ENCODE measurements around the gene CMIP.

The CMIP gene

DNA sequence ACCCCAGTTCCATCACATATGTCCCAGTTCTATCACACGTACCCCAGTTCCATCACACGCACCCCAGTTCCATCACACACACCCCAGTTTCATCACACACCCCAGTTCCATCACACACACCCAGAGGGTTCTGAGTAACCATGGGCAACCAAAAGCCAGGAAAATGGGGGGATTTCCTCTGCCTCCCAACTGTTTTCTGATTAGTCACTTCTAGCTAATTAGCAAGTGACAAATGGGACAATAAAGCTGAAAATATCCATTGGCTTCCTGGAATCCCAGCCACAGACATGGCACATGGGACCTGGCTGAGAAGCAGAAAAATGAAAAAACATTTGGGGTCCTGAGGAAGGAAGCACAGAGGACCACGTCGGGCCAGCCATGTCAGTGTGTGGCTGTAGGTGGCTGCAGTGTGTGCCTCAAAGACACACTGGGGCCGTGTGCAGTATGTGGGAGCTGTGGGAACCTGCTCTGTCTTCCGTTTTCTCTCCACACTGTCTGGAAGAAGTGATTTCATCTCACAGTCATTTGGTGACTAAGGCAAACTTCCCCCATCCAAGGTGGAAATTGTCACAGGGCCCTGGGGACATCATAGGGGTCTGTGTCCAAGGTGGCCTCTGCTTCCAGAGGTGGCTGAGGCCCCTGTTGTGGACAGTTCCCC lies 106.7 kb downstream of the CMIP start:
- no peak for DNase-seq (ENCODE audit: low spot score)

- no peak for DNase-seq (ENCODE audit: low spot score)
These were observed 107.3 kb downstream of the CMIP start for GRCh38 chr16:81551821-81552304.

DNA sequence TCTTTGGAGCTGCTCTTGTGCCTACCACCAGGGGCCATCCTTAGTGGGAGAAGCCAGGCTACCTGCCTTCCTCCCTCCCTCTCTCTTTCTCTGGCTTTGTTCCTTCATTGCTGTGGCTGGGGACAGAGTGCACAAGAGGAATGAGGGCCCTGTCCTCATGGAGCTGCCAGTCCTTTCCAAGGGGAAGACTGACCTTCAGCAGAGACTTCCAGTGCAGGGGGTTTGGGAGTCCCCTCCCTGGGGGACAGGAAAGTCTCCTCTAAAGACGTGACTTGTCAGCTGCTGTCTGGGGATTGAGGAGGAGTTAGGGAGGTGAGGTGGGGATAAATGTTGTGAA lies 108.1 kb downstream of the CMIP start:
- no peak for DNase-seq (ENCODE audit: low spot score)

GRCh38 chr16:81553080-81553813 lies 108.6 kb downstream of the CMIP start:
- no peak for DNase-seq (ENCODE audit: low spot score)

GRCh38 chr16:81553814-81554675 lies 109.4 kb downstream of the CMIP start:
- DNase-seq (ENCODE audit: low spot score) = no peak

DNA sequence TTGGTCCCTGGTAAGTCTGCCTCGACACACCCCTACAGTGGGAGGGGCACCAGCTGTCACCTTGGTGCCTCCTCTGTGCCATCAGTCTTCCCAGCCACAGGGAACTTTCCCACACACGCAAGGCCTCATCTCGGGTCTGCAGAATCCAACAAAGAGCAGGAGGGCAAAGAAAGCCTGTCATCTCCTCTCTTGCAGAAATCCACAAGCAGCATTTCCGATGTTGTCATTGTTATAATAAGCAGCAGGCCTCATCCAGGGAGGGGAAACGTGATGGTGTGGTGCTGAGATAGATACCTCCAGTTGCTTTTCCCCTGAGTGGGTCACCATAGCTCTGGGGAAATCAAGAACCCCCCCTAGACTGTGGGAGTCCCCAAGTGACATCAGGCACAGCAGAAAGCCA lies 110.4 kb downstream of the CMIP start:
- DNase-seq (ENCODE audit: low spot score) = no peak

- DNase-seq (ENCODE audit: low spot score) = no peak
These were observed 111.1 kb downstream of the CMIP start for GRCh38 chr16:81555660-81556059.

DNA sequence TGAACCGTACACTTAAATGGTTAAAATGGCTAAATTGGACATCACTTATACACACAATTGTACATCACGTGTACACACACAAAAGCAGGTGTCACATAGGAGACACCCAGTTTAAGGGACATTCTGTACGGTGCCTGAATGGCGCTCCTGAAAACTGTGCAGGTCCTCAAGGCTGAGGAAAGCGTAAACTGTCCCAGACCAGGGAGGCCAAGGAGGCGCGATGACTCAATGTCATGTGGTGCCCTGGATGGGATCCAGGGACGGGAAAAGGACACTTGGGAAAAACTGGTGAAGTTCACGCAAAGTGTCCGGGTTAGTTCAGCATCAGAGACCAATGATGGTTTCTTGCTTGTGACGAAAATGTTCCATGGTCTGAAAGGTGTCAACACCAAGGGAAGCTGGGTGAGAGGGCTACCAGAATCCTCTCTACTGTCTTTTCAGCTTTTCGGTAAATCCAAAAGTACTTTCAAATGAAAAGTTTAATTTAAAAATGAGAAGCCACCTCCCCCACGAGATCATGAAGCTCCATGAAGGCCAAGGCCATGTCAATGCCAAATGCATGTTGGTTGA lies 112.2 kb downstream of the CMIP start:
- no peak for DNase-seq (ENCODE audit: low spot score)

GRCh38 chr16:81558077-81558443 lies 113.5 kb downstream of the CMIP start:
- DNase-seq (ENCODE audit: low spot score) = no peak

GRCh38 chr16:81558444-81559175 lies 114.0 kb downstream of the CMIP start:
- DNase-seq (ENCODE audit: low spot score) = no peak

DNA sequence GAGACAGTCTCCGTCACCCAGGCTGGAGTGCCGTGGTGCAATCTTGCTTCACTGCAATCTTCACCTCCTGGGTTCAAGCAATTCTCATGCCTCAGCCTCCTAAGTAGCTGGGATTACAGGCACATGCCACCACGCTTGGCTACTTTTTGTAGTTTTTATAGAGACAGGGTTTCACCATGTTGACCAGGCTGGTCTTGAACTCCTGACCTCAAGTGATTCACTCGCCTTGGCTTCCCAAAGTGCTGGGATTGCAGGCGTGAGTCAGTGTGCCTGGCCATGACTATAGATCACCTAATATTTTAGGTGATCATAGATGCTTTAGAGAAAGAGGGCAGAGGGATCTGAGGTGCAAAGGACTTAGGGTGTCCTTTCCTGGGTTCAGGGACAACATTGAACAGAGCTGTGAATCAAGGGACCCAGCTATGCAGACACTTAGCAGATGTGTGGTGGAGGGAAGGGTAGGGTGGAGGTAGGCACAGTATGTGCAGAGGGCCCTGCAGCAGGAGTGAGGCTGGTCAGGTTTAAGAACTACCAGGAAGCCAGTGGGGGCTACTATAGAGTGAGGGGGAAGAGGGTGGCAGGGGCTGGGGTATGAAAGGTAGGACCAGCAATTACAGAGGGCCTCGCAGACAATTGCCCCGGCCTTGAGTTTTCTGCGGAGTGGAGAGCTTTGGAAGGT lies 116.5 kb downstream of the CMIP start:
- DNase-seq (ENCODE audit: low spot score) = no peak

DNA sequence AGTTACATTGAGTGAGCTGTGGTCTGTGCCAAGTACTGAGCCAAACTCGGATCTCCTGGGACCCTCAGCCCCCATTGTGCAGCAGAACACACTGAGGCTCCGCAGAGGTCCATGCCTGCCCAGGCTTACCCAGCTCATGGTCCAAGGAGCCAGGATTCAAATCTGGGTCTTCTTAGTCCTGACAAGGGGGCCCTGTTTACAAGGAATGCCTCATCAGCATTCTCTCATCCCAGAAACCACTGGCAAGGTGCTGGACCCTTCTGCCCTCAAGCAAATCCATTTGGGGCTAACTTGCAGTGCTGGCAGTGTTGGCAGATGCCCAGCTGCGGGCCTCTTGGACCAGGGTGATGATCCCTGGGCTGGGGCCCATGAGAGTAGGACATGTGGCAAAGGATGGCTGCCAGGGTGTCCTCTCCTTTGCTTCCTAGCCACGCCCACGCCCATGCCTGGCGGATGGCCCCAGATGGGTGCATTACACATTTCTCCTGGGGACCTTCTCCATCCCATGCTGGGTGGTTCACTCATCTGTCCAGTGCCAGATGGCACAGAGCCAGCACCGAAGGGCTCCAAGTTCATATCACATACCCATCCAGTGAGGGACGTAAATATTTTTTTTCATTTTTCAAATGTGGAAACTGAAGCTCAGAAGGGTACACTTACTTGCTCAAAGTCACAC lies 117.7 kb downstream of the CMIP start:
- DNase-seq (ENCODE audit: low spot score) = no peak

- DNase-seq (ENCODE audit: low spot score) = no peak
These were observed 118.3 kb downstream of the CMIP start for GRCh38 chr16:81562926-81563325.

DNA sequence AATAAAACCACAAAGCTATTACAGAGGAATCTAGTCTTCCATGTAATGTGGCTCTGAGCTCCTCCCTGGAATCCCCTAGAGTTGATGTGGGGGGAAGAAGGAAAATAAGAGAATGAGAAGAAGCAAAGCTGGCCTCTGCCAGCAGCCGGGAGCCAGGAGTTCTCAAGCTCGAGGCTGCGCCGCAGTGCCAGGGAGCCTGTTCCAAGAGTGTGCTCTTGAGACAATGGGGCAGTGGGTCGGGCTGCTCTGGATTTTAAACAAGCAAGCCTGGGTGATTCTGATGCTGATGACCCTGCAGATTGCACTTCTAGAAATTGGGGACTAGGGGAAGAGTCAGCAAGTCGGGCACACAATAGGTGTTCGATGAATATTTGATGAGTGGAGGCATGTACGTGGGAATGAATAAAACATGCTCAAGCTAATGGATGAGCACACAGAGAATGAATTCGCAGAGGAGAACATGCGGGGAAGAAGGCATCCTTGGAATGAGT lies 119.9 kb downstream of the CMIP start:
- no peak for DNase-seq (ENCODE audit: low spot score)

GRCh38 chr16:81565321-81566028 lies 120.9 kb downstream of the CMIP start:
- no peak for DNase-seq (ENCODE audit: low spot score)

DNA sequence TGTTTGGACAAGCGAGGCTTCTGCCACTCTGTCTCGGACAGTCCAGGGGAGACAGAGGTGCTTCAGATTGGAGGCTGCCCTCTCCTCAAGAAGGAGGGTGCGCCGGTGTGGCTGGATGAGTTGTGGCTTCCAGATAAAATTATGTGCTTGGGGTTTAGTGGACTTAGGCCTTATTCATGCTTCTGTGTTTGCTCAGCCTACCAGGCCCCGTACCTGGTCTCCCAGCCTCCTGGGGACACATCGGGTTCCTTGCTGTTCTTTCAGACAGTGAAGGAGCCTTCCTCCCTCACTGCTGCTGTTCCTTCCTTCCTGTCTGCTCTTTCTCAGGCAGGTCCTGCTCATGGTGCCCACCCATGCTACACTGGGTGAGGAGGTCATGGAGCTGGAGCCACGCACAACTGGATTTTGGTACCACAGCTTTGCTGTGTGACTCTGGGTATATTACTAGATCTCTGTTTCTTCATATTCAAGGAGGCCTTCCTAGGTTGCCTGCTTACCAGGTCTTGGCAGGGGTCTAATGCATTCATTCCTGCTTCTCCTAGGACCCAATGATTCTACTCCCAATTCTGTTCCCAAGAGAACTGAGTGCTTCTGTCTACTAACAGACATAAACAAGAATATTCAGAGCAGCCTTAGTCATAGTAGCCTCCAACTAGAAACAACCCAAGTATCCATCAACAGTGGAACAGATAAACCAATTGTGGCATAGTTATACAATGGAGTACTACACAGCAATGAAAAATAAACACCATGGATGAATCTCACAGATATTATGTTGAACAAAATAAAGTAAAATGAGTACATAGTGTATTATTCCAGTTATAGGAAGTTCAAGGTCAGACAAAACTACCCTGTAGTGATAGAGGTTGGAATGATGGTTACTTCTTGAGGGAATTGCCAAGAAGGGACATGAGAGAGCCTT lies 121.7 kb downstream of the CMIP start:
- no peak for DNase-seq (ENCODE audit: low spot score)

DNA sequence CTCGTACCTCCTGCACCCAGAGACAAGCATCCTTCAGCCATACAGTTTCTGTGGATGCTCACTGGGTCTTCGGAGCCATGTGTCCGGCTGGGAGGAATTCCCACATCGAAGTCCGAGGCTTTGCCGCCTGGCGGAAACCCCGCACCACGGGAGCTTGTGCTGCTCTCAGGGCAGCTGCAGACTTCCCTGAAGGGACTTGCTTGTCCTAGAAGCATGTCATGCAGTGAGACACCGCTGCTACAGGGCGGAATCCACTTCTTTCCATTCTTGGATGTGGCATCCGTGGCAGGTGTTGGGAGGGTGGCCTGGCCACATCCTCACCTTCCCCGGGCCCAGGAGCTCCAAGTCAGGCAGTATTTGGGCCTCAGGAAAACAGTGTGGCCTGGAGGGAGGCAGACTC lies 122.5 kb downstream of the CMIP start:
- no peak for DNase-seq (ENCODE audit: low spot score)

GRCh38 chr16:81567987-81568748 lies 123.6 kb downstream of the CMIP start:
- DNase-seq (ENCODE audit: low spot score) = no peak

Measured in D341Med (cell line).